GM23338 (cell line): ENCODE data around the gene RPS6KC1. TPM values are rescaled to one million over a fixed set of nuclear protein-coding genes. Genes with fewer than 3 reads are reported as not detected.

Experiments used
- ATAC-seq: fragments of 200-7000 bp; cut with Tn5 transposase; 3 replicates; pipeline ENCODE4 v1.9.1; 2020
- DNase-seq: peaks from one replicate; pipeline ENCODE4 v3.0.0-alpha.2; 2015; ENCODE audit warnings: low spot score
- H2AFZ ChIP-seq: fragments of 200-600 bp; sonication (generic); 2 replicates; pipeline ENCODE4 v1.8.0; 2016; ENCODE audit warnings: antibody characterized with exemption, mild to moderate bottlenecking, moderate library complexity
- H3F3A ChIP-seq: fragments of 200-600 bp; sonication (generic); replicated peaks from 2 replicates; pipeline ENCODE4 v1.8.0; 2017; ENCODE audit warnings: antibody characterized with exemption, mixed run types, low read depth
- H3K27ac ChIP-seq: fragments of 200-600 bp; sonication (generic); 2 replicates; pipeline ENCODE4 v1.6.1; 2016; ENCODE audit warnings: low read depth
- H3K27me3 ChIP-seq: fragments of 200-600 bp; sonication (generic); 2 replicates; pipeline ENCODE4 v1.8.0; 2016; ENCODE audit warnings: mild to moderate bottlenecking, mixed run types, moderate library complexity; ENCODE audit not compliant: insufficient read depth
- H3K36me3 ChIP-seq: fragments of 200-600 bp; sonication (generic); 2 replicates; pipeline ENCODE4 v1.8.0; 2016; ENCODE audit warnings: mild to moderate bottlenecking; ENCODE audit not compliant: insufficient read depth
- H3K4me1 ChIP-seq: fragments of 200-600 bp; sonication (generic); 2 replicates; pipeline ENCODE4 v1.8.0; 2016; ENCODE audit warnings: mild to moderate bottlenecking, moderate library complexity; ENCODE audit not compliant: insufficient read depth
- H3K4me2 ChIP-seq: fragments of 200-600 bp; sonication (generic); 2 replicates; pipeline ENCODE4 v1.7.1; 2017; ENCODE audit warnings: mixed run types
- H3K4me3 ChIP-seq: fragments of 200-600 bp; sonication (generic); 2 replicates; pipeline ENCODE4 v1.6.1; 2016; ENCODE audit warnings: mixed run types
- H3K79me2 ChIP-seq: fragments of 200-600 bp; sonication (generic); replicated peaks from 2 replicates; pipeline ENCODE4 v1.8.0; 2017; ENCODE audit warnings: mild to moderate bottlenecking; ENCODE audit not compliant: insufficient read depth
- H3K9me2 ChIP-seq: fragments of 200-600 bp; sonication (generic); 2 replicates; pipeline ENCODE4 v1.8.0; 2017; ENCODE audit not compliant: insufficient read depth
- H4K20me1 ChIP-seq: fragments of 200-600 bp; sonication (generic); replicated peaks from 2 replicates; pipeline ENCODE4 v1.8.0; 2017; ENCODE audit warnings: mild to moderate bottlenecking; ENCODE audit not compliant: insufficient read depth
- H3K27ac Mint-ChIP-seq: 2 replicates; pipeline ENCODE4 v1.8.0; 2020; ENCODE audit warnings: inconsistent platforms, mild to moderate bottlenecking, moderate library complexity, mixed read lengths
- H3K27me3 Mint-ChIP-seq: 3 replicates; pipeline ENCODE4 v1.8.0; 2022; ENCODE audit warnings: low read depth, mild to moderate bottlenecking, moderate library complexity, mixed read lengths, inconsistent platforms; ENCODE audit not compliant: insufficient read depth, poor library complexity
- H3K36me3 Mint-ChIP-seq: 3 replicates; pipeline ENCODE4 v1.8.0; 2021; ENCODE audit warnings: low read depth, mild to moderate bottlenecking, inconsistent platforms, moderate library complexity, mixed read lengths
- H3K4me1 Mint-ChIP-seq: 3 replicates; pipeline ENCODE4 v1.8.0; 2020; ENCODE audit warnings: mild to moderate bottlenecking, inconsistent platforms, mixed read lengths
- H3K4me3 Mint-ChIP-seq: 3 replicates; pipeline ENCODE4 v1.8.0; 2021; ENCODE audit warnings: moderate library complexity, mild to moderate bottlenecking, inconsistent platforms, mixed read lengths
- H3K9me3 Mint-ChIP-seq: 3 replicates; pipeline ENCODE4 v1.8.0; 2020; ENCODE audit warnings: moderate library complexity, mild to moderate bottlenecking, inconsistent platforms, mixed read lengths
- CREB1 ChIP-seq: fragments of 250-450 bp; sonication (Bioruptor Pico); IDR thresholded peaks from 2 replicates; pipeline ENCODE4 v1.5.0; 2020; ENCODE audit warnings: low read depth, mild to moderate bottlenecking, moderate library complexity
- JUNB ChIP-seq: IDR thresholded peaks from one replicate; pipeline ENCODE4 v1.6.1; 2016; ENCODE audit warnings: antibody characterized with exemption; ENCODE audit not compliant: unreplicated experiment
- NANOG ChIP-seq: IDR thresholded peaks from 2 replicates; pipeline ENCODE4 v1.6.1; 2016; ENCODE audit warnings: antibody characterized with exemption, borderline replicate concordance
- POLR2AphosphoS5 ChIP-seq: IDR thresholded peaks from 2 replicates; pipeline ENCODE4 v1.6.1; 2016; ENCODE audit warnings: antibody characterized with exemption, low read depth
- polyA plus RNA-seq: library from polyadenylated mRNA; unstranded; fragments of >200 nt; fragmentation: Nextera tagmentation; extraction: Ambion mirVana; gene quantifications from 2 replicates; pipeline ENCODE4 v1.2.1, GENCODE V29; 2016
- total RNA-seq: library from RNA; depleted of rRNA; stranded (reverse); fragments of >200 nt; shearing (Covaris generic); gene quantifications from 2 replicates; pipeline ENCODE4 v1.2.3, GENCODE V29; 2014
- TF ChIP-seq, protein P1 (sequence below): fragments of 250-450 bp; sonication (Bioruptor Pico); IDR thresholded peaks from 2 replicates; pipeline ENCODE4 v1.5.0; 2020; ENCODE audit warnings: mild to moderate bottlenecking, moderate library complexity

The RPS6KC1 gene
- total and polyA plus RNA-seq, 2 experiments from 2014 or later = 7.9 to 24.9 TPM

DNA sequence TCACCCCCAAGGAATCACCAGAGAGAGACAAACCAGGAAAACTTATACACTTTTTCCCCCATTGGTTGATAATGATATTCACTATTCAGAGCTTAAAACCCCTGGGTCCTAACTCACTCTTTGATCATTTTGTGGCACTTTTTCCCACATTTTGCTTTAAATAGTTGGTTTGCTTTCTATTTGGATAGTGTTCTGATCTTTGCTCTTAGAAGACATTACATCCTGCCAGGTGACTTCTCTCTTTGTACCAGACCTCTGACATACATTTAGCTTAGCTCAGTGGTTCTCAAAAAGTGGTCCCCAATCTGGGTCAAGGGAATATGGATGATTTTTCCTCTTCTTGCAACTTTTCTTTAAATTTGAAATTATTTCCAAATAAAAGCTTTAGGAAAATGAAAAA, 228.4 kb downstream of the RPS6KC1 start (continued):
- TF ChIP-seq, protein P1, sequence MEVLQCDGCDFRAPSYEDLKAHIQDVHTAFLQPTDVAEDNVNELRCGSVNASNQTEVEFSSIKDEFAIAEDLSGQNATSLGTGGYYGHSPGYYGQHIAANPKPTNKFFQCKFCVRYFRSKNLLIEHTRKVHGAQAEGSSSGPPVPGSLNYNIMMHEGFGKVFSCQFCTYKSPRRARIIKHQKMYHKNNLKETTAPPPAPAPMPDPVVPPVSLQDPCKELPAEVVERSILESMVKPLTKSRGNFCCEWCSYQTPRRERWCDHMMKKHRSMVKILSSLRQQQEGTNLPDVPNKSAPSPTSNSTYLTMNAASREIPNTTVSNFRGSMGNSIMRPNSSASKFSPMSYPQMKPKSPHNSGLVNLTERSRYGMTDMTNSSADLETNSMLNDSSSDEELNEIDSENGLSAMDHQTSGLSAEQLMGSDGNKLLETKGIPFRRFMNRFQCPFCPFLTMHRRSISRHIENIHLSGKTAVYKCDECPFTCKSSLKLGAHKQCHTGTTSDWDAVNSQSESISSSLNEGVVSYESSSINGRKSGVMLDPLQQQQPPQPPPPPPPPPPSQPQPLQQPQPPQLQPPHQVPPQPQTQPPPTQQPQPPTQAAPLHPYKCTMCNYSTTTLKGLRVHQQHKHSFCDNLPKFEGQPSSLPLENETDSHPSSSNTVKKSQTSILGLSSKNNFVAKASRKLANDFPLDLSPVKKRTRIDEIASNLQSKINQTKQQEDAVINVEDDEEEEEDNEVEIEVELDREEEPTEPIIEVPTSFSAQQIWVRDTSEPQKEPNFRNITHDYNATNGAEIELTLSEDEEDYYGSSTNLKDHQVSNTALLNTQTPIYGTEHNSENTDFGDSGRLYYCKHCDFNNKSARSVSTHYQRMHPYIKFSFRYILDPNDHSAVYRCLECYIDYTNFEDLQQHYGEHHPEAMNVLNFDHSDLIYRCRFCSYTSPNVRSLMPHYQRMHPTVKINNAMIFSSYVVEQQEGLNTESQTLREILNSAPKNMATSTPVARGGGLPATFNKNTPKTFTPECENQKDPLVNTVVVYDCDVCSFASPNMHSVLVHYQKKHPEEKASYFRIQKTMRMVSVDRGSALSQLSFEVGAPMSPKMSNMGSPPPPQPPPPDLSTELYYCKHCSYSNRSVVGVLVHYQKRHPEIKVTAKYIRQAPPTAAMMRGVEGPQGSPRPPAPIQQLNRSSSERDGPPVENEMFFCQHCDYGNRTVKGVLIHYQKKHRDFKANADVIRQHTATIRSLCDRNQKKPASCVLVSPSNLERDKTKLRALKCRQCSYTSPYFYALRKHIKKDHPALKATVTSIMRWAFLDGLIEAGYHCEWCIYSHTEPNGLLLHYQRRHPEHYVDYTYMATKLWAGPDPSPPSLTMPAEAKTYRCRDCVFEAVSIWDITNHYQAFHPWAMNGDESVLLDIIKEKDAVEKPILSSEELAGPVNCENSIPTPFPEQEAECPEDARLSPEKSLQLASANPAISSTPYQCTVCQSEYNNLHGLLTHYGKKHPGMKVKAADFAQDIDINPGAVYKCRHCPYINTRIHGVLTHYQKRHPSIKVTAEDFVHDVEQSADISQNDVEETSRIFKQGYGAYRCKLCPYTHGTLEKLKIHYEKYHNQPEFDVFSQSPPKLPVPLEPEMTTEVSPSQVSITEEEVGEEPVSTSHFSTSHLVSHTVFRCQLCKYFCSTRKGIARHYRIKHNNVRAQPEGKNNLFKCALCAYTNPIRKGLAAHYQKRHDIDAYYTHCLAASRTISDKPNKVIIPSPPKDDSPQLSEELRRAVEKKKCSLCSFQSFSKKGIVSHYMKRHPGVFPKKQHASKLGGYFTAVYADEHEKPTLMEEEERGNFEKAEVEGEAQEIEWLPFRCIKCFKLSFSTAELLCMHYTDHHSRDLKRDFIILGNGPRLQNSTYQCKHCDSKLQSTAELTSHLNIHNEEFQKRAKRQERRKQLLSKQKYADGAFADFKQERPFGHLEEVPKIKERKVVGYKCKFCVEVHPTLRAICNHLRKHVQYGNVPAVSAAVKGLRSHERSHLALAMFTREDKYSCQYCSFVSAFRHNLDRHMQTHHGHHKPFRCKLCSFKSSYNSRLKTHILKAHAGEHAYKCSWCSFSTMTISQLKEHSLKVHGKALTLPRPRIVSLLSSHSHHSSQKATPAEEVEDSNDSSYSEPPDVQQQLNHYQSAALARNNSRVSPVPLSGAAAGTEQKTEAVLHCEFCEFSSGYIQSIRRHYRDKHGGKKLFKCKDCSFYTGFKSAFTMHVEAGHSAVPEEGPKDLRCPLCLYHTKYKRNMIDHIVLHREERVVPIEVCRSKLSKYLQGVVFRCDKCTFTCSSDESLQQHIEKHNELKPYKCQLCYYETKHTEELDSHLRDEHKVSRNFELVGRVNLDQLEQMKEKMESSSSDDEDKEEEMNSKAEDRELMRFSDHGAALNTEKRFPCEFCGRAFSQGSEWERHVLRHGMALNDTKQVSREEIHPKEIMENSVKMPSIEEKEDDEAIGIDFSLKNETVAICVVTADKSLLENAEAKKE (CRISPR knock-in tag) = no peak
- TF ChIP-seq JUNB = no peak
- TF ChIP-seq POLR2AphosphoS5 = no peak
- no peak for TF ChIP-seq NANOG

DNA sequence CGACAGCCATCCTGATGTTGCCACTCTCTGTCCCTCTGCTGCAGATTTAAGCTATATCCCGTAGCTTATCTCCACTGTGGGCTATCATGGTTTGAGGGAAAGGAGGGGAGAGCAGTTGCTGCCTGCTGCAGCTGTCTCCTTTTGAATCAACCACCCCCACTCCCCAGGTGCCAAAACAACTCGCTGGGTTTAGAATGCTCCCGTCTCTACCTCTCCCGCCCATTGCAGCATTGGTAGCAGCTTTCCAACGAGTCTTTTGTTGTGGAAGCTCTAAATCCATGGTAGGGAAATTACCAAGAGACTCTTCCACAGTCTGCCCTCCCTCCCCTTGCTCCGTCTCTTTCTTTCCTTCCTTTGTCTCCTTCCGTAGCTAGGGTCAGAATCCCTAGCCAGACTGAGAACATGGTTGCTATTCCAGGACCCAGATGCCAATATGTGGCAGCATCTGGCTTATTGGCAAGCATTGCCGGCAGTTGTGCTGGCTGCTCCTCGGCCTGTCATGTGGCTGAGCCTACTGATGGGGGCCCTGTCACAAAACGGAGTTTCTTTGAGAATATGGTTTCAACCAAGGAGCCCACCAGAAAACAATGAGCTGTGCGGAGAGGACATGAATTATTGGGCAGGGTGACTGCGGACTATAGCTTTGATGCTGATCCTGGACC, 230.7 kb downstream of the RPS6KC1 start:
- Mint-ChIP-seq H3K36me3 (peaks cover 4% of the 10 kb centered on the region; the same call in 2 of the 3 replicates), H3K4me1 (peaks cover 33% of the 10 kb centered on the region), H3K9me3 (no peaks in the 10 kb centered on the region), H3K4me3 (no peak overlapping the region), H3K27me3 (peaks cover 2% of the 10 kb centered on the region), H3K27ac (no peak overlapping the region)
- H3F3A ChIP-seq = no peaks in the 10 kb centered on the region
- no peaks in the 10 kb centered on the region for H3K79me2 ChIP-seq
- H3K36me3 ChIP-seq = no peaks in the 10 kb centered on the region
- H3K27ac ChIP-seq = 0 out of 2 replicates have a peak overlapping the region, but pooled peaks have one; percentile 23
- no peak for TF ChIP-seq CREB1
- TF ChIP-seq, protein P1 (CRISPR knock-in tag) = peak; percentile 55; the same call in 1 of the 2 replicates
- H3K4me3 ChIP-seq = no peak overlapping the region
- H2AFZ ChIP-seq = no peak overlapping the region
- no peaks in the 10 kb centered on the region for H3K27me3 ChIP-seq
- peak; percentile 87 for ATAC-seq
- peaks cover 5% of the 10 kb centered on the region; the same call in 1 of the 2 replicates for H3K9me2 ChIP-seq
- H4K20me1 ChIP-seq = no peaks in the 10 kb centered on the region
- peak; percentile 41 for DNase-seq
- peak overlapping the region; percentile 27; the same call in 1 of the 2 replicates for H3K4me2 ChIP-seq
- H3K4me1 ChIP-seq = peaks cover 13% of the 10 kb centered on the region; the same call in 1 of the 2 replicates
